ENCODE measurements around the gene BLNK.
"Not testable (repeated sequence)": the region's sequence is repeated elsewhere in the genome, so short reads cannot be mapped to it uniquely, and the experiment has no call there.

BLNK gene

GRCh38 chr10:96218826-96219225 lies 52.5 kb downstream of the BLNK start:
- no peak for DNase-seq

GRCh38 chr10:96217711-96218110 lies 53.7 kb downstream of the BLNK start:
- no peak for DNase-seq

GRCh38 chr10:96216775-96217174 lies 54.6 kb downstream of the BLNK start:
- DNase-seq: no peak

- no peak for DNase-seq
Measured at GRCh38 chr10:96212911-96213310, 58.5 kb downstream of the BLNK start.

GRCh38 chr10:96211764-96212163 lies 59.6 kb downstream of the BLNK start:
- no peak for DNase-seq

- DNase-seq: no peak
Measured at GRCh38 chr10:96208946-96209345, 62.4 kb downstream of the BLNK start.

- DNase-seq: no peak
Measured at GRCh38 chr10:96208271-96208670, 63.1 kb downstream of the BLNK start.

GRCh38 chr10:96205580-96205979 lies 65.8 kb downstream of the BLNK start:
- DNase-seq: no peak

GRCh38 chr10:96201525-96201924 lies 69.8 kb downstream of the BLNK start:
- DNase-seq: no peak

- DNase-seq: not testable (repeated sequence)
Measured at GRCh38 chr10:96189505-96189904, 81.9 kb downstream of the BLNK start.

- no peak for DNase-seq
Measured at GRCh38 chr10:96188916-96189315, 82.5 kb downstream of the BLNK start.

GRCh38 chr10:96188421-96188820 lies 82.9 kb downstream of the BLNK start:
- no peak for DNase-seq

- DNase-seq: no peak
Measured at GRCh38 chr10:96176985-96177384, 94.4 kb downstream of the BLNK start.

- no peak for DNase-seq
Measured at GRCh38 chr10:96172666-96173065, 98.7 kb downstream of the BLNK start.

GRCh38 chr10:96170230-96170629 lies 101.1 kb downstream of the BLNK start:
- DNase-seq: no peak

- DNase-seq: no peak
Measured at GRCh38 chr10:96168546-96168945, 102.8 kb downstream of the BLNK start.

- no peak for DNase-seq
Measured at GRCh38 chr10:96165726-96166125, 105.6 kb downstream of the BLNK start.

GRCh38 chr10:96153070-96153469 lies 118.3 kb downstream of the BLNK start:
- DNase-seq: no peak

GRCh38 chr10:96152437-96152836 lies 118.9 kb downstream of the BLNK start:
- DNase-seq: no peak
